Stimulated activated CD4-positive, alpha-beta T cell treated with anti-CD3 and anti-CD28 coated beads, Interleukin-12 subunit alpha, Interleukin-12 subunit beta, amount 100 ng/mL, for 48 hours (primary cell): ENCODE data around the gene NCOA6.

Source experiments
- DNase-seq, 3 donors: peaks; one replicate each; pipeline ENCODE4 v3.0.0-alpha.2; 2020; ENCODE audit warnings: low read depth in 2 of 3, low spot score in 1 of 3

Gene NCOA6

GRCh38 chr20:34825530-34826362, at the start of gene NCOA6:
TSS of gene NCOA6 (minus strand) at chr20:34825651. CDS start at chr20:34782355, 43,296 bp downstream.
- peak; percentile 79 to 89 (median 81) for DNase-seq

DNA sequence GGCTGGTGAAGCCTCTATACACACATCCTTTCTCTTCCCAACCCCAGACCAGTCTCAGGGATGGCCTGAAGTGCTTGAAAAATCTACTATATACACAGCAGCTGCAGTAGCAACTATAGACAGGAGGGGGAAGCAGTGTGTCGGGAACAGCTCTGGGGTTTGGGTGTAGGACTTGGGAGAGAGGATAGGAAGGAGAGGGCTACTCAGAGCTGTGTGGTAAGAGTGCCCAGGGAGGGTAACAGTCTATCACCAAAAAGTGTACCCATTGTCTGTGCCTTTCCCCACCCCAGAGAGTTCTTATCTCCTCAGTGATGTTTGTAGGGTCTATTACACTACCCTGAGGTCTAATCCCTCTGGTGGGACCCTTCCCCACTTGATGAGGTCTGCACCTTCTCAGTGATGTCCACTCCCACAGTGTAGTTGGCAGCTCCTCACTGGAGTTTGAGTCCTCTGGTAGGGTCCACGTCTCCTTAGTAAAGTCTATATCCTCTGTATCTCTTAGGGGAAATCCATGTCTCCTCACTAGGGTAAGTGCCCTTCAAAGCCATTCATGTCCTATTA, 48.7 kb upstream of the NCOA6 start:
- DNase-seq = peak; percentile 44 to 73 (median 53)

GRCh38 chr20:34873583-34874093, 48.2 kb upstream of the NCOA6 start:
- no peak for DNase-seq

DNA sequence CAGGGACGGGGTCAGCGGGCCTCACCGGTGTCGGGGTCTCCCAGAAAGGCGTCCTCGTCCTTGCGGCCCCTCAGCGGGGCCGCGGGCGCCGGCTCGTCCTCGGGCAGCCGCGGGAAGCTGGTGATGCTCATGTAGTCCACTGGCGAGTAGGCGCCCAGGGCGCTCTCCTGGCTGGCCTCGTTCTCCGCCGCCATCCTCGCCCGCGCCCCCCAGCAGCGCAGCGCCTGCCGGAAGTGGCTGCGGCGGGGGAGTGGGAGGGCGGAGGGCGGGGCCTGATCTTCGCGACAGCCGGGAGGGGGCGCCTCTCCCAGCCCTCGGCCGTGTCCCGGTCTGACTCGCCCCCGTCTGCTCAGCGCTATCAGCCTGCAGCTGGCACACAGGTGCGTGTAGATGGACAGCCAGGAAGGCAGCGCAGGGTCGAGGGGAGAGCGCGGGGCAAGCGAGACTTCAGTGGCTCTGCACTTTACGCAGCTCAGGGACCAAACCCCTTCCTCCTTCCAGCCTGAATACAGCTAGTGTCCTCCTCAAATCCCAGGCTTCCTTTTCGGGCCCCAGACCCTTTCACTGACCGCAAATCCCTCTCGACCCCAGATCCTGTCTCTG, 47.3 kb upstream of the NCOA6 start, which contains the start of gene GGT7:
GGT7 (minus strand) TSS at position 235 of the 603 bp plus-strand sequence; CDS start at position 194, 41 bp downstream.
- peak; percentile 76 to 85 (median 84) for DNase-seq

DNA sequence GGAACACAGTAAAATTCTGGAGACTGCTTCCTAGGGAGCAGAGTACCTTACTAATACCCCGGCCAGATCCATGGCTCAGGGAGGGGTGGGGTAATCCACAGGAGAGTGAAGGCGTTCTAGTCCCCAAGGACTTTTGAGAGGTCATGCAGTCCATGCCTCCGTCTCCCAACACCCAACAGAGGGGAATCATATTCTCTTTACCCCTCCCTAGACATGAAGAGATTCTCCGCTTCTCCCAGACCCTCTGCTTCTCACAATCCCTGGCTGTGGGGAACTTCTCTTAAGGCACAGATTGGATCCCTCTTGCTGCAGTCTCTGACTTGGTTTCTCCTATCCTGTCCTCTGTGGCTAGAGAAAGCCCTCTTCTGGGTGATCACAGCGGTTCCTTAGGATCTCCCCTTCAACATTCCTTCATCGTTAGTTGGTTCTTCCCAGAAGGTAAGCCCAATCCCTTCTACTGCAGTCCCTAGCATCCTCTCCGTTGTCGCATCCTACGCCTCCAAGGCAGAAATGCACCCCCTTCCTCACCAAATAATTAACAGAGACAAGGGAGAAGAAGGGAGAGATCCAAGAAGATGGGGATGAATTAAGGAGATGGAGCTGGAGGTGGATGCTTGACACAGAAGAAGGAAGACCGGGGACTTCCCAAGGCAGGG, 46.6 kb upstream of the NCOA6 start:
- DNase-seq = no peak

GRCh38 chr20:34871320-34871926, 46.0 kb upstream of the NCOA6 start:
- DNase-seq = no peak

- DNase-seq = no peak
Observed at GRCh38 chr20:34864216-34864615, 38.8 kb upstream of the NCOA6 start.

GRCh38 chr20:34863421-34863965, 38.0 kb upstream of the NCOA6 start:
- DNase-seq = no peak

GRCh38 chr20:34862724-34863123, 37.3 kb upstream of the NCOA6 start:
- no peak for DNase-seq

DNA sequence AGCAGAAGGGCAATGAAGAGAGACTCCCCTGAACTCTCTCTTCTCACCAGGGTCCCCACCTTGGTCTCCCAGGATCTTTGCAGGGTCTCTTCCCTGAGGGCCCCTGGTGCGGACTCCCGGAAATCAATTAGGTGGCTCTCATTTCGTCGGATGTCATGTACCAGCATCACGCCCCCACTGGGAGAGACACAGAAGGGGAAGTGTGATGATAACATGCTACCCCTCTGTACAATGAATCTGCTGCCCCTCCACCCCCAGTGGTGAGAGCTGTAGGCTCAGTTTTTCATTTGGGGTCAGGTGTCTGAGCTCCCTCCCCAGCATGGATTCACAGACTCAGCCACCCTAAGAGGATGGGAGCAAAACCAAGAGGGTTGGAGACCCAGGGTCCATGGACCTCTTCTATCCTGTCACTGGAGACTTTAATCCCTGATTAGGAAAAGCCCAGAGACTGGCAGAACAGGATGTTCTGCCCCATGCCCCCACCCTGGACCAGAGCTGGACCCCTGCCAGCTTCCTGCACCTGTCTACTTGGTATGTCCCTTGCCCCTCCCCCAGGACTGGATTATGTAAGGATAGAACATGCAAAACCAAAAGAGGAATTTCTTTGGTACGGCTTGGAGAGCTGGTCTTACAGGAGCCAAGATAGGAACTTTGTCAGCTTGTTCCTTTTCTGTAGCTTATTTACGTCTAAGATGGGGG, 36.1 kb upstream of the NCOA6 start:
- no peak for DNase-seq

- no peak for DNase-seq
Observed at GRCh38 chr20:34859826-34860545, 34.5 kb upstream of the NCOA6 start.

GRCh38 chr20:34859367-34859766, 33.9 kb upstream of the NCOA6 start:
- no peak for DNase-seq

- no peak for DNase-seq
Observed at GRCh38 chr20:34852298-34852697, 26.8 kb upstream of the NCOA6 start.

- no peak for DNase-seq
Observed at GRCh38 chr20:34850969-34851368, 25.5 kb upstream of the NCOA6 start.

DNA sequence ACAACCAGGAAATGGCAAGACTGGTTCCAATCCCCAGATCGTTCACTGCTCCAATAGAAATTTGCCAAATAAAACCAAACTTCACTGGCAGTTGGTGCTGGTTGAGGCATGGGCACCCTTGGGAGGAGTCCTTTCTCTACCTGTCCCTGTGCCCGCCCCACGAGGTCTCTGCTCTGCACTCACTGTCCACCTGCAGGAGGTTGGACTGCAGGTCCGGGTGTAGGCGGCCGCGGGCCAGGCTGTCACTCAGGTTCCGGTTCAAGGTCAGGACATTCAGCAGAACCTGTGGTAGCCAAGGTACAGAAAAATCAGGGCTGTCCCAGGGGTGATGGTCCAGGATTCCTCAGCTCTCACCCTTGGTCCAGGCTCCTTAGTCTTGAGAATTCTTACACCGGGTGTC, 24.3 kb upstream of the NCOA6 start:
- DNase-seq = no peak

DNA sequence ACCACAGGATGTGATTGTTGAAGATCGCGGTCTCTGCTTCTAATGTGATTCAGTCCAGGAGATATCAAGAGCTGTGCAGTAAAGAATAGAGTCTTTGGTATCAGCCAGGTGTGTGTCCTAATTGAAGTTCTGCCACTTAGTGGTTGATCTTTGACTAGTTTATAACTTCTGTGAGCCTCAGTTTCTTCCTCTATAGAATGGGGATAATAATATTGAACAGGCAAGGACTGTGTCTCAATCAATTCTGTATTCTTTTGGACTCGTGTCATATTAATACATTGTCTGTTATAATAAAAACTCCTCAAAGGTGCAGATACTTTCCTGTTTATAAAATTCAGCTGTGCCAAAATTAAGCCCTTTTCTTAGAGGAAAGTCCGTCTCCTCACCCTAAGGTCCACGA, 23.1 kb upstream of the NCOA6 start:
- no peak for DNase-seq

- DNase-seq = no peak
Observed at GRCh38 chr20:34843421-34843820, 18.0 kb upstream of the NCOA6 start.

GRCh38 chr20:34842143-34842542, 16.7 kb upstream of the NCOA6 start:
- no peak for DNase-seq

- DNase-seq = no peak
Observed at GRCh38 chr20:34834459-34834893, 9.0 kb upstream of the NCOA6 start.
